Neural cell (in vitro differentiated cells): ENCODE results near the gene UBE2V1. TPM values are rescaled to one million over a fixed set of nuclear protein-coding genes. Genes with fewer than 3 reads are reported as not detected.

Experiments used
- H2AFZ ChIP-seq: fragments of 200-600, 300-800 bp; sonication (generic), shearing (Covaris generic); 2 replicates; pipeline ENCODE4 v1.6.0; 2014; ENCODE audit warnings: low read depth, mild to moderate bottlenecking, antibody characterized with exemption, low read length, moderate library complexity
- H3F3A ChIP-seq: fragments of 200-600 bp; shearing (Covaris generic); 2 replicates; pipeline ENCODE4 v1.6.1; 2016; ENCODE audit warnings: mild to moderate bottlenecking, moderate library complexity, mixed read lengths, antibody characterized with exemption, low read length; ENCODE audit not compliant: insufficient read depth, poor library complexity, severe bottlenecking
- H3K27ac ChIP-seq: fragments of 200-600, 300-800 bp; sonication (generic), shearing (Covaris generic); 2 replicates; pipeline ENCODE4 v1.5.1; 2014; ENCODE audit warnings: mild to moderate bottlenecking, low read length, moderate library complexity
- H3K27me3 ChIP-seq: fragments of 300-800, 200-600 bp; sonication (generic), shearing (Covaris generic); 2 replicates; pipeline ENCODE4 v1.6.0; 2014; ENCODE audit warnings: mild to moderate bottlenecking, low read depth, low read length, moderate library complexity; ENCODE audit not compliant: insufficient read depth
- H3K36me3 ChIP-seq: fragments of 300-800, 200-600 bp; sonication (generic), shearing (Covaris generic); 2 replicates; pipeline ENCODE4 v1.5.1; 2014; ENCODE audit warnings: mild to moderate bottlenecking, antibody characterized with exemption, low read length, moderate library complexity; ENCODE audit not compliant: insufficient read depth
- H3K4me2 ChIP-seq: fragments of 300-800, 200-600 bp; sonication (generic), shearing (Covaris generic); 2 replicates; pipeline ENCODE4 v1.6.0; 2014; ENCODE audit warnings: mild to moderate bottlenecking, low read length
- H3K4me3 ChIP-seq: fragments of 300-800, 200-600 bp; sonication (generic), shearing (Covaris generic); 2 replicates; pipeline ENCODE4 v1.5.1; 2014; ENCODE audit warnings: mild to moderate bottlenecking, low read length, moderate library complexity
- H3K79me2 ChIP-seq: fragments of 200-600 bp; shearing (Covaris generic); replicated peaks from 2 replicates; pipeline ENCODE4 v1.6.0; 2014; ENCODE audit warnings: mild to moderate bottlenecking, low read length, moderate library complexity; ENCODE audit not compliant: insufficient read depth
- H3K9ac ChIP-seq: fragments of 300-800, 200-600 bp; sonication (generic), shearing (Covaris generic); 2 replicates; pipeline ENCODE4 v1.6.1; 2016; ENCODE audit warnings: mild to moderate bottlenecking, low read length, mixed read lengths
- H3K9me2 ChIP-seq: fragments of 200-600 bp; shearing (Covaris generic); 2 replicates; pipeline ENCODE4 v1.6.1; 2016; ENCODE audit warnings: mild to moderate bottlenecking, low read length, mixed read lengths; ENCODE audit not compliant: insufficient read depth
- H3K9me3 ChIP-seq: fragments of 200-600, 300-800 bp; sonication (generic), shearing (Covaris generic); 2 replicates; pipeline ENCODE4 v1.6.1; 2016; ENCODE audit warnings: mild to moderate bottlenecking, mixed run types, low read length, moderate library complexity, mixed read lengths
- H4K20me1 ChIP-seq: fragments of 200-600 bp; shearing (Covaris generic); 2 replicates; pipeline ENCODE4 v1.6.1; 2016; ENCODE audit warnings: mild to moderate bottlenecking, mixed run types; ENCODE audit not compliant: insufficient read depth
- EP300 ChIP-seq: fragments of 450-650 bp; conservative IDR thresholded peaks from 2 replicates; pipeline ENCODE4 v1.6.1; 2014; ENCODE audit warnings: antibody characterized with exemption, mild to moderate bottlenecking, moderate library complexity; ENCODE audit not compliant: poor library complexity, severe bottlenecking
- EZH2 ChIP-seq: fragments of 200-600, 300-800 bp; shearing (Covaris generic), sonication (generic); IDR thresholded peaks from 2 replicates; pipeline ENCODE4 v1.6.1; 2014; ENCODE audit warnings: antibody characterized with exemption, low read length, borderline replicate concordance, mild to moderate bottlenecking; ENCODE audit not compliant: insufficient read depth, poor library complexity, severe bottlenecking
- MXI1 ChIP-seq: fragments of 450-650 bp; conservative IDR thresholded peaks from 2 replicates; pipeline ENCODE4 v1.6.1; 2014; ENCODE audit warnings: antibody characterized with exemption, mild to moderate bottlenecking; ENCODE audit not compliant: poor library complexity, severe bottlenecking
- POLR2AphosphoS5 ChIP-seq: IDR thresholded peaks from 2 replicates; pipeline ENCODE4 v1.6.1; 2012
- RAD21 ChIP-seq: fragments of 450-650 bp; conservative IDR thresholded peaks from 2 replicates; pipeline ENCODE4 v1.6.1; 2014; ENCODE audit warnings: antibody characterized with exemption, mild to moderate bottlenecking, moderate library complexity
- SMC3 ChIP-seq: fragments of 450-650 bp; conservative IDR thresholded peaks from 2 replicates; pipeline ENCODE4 v1.6.1; 2014; ENCODE audit warnings: antibody characterized with exemption, mild to moderate bottlenecking, moderate library complexity; ENCODE audit not compliant: poor library complexity
- TAF1 ChIP-seq: IDR thresholded peaks from 2 replicates; pipeline ENCODE4 v1.6.1; 2012; ENCODE audit warnings: low read depth
- polyA plus RNA-seq: library from polyadenylated mRNA; depleted of rRNA; stranded (reverse); fragments of >200 nt; gene quantifications from 2 replicates; pipeline ENCODE4 v1.2.3, GENCODE V29; 2014
- TF ChIP-seq, protein P1 (sequence below): IDR thresholded peaks from 2 replicates; pipeline ENCODE4 v1.6.1; 2012; ENCODE audit warnings: borderline replicate concordance
- TF ChIP-seq, protein P2 (sequence below): fragments of 450-650 bp; IDR thresholded peaks from 2 replicates; pipeline ENCODE4 v1.5.1; 2014; ENCODE audit warnings: antibody characterized with exemption, mild to moderate bottlenecking, moderate library complexity; ENCODE audit not compliant: poor library complexity, severe bottlenecking

UBE2V1 gene
- polyA plus RNA-seq, 1 donor from 2014 or later: 34.4 TPM

DNA sequence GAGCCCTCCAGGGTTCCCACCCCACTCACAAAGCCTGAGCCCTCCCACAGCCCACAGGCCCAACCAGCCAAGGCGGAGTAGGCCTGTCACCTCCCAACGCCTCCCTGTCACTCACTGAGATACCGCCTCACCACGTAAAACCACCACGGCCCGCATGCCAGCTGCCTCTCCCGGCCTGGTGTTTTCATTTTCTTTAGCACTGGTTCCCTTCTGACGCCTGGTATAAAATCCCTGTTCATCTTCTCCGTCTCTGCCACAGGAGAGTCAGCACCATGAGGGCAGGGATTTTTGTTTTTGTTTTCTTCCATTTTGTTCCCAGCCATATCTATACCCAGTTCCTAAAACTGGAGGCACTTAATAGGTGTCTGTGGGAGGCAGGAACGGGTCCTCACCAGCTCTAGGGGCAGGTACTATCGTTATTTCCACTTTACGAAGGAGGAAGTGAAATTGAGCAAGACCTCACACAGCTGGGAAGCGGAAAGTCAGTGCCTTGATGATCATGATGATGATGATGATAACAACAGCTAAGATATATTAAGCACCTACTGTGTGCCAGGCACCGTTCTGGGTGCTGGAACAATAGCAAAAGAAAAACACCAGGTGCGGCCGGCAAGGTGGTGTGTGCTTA lies 71.6 kb downstream of the UBE2V1 start:
- H3K9ac ChIP-seq: no peak overlapping the region
- TF ChIP-seq EZH2 (no peak), RAD21 (no peak), MXI1 (no peak), EP300 (no peak), SMC3 (no peak), POLR2AphosphoS5 (no peak), TAF1 (no peak)
- TF ChIP-seq, protein P1, sequence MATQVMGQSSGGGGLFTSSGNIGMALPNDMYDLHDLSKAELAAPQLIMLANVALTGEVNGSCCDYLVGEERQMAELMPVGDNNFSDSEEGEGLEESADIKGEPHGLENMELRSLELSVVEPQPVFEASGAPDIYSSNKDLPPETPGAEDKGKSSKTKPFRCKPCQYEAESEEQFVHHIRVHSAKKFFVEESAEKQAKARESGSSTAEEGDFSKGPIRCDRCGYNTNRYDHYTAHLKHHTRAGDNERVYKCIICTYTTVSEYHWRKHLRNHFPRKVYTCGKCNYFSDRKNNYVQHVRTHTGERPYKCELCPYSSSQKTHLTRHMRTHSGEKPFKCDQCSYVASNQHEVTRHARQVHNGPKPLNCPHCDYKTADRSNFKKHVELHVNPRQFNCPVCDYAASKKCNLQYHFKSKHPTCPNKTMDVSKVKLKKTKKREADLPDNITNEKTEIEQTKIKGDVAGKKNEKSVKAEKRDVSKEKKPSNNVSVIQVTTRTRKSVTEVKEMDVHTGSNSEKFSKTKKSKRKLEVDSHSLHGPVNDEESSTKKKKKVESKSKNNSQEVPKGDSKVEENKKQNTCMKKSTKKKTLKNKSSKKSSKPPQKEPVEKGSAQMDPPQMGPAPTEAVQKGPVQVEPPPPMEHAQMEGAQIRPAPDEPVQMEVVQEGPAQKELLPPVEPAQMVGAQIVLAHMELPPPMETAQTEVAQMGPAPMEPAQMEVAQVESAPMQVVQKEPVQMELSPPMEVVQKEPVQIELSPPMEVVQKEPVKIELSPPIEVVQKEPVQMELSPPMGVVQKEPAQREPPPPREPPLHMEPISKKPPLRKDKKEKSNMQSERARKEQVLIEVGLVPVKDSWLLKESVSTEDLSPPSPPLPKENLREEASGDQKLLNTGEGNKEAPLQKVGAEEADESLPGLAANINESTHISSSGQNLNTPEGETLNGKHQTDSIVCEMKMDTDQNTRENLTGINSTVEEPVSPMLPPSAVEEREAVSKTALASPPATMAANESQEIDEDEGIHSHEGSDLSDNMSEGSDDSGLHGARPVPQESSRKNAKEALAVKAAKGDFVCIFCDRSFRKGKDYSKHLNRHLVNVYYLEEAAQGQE: no peak
- TF ChIP-seq, protein P2, sequence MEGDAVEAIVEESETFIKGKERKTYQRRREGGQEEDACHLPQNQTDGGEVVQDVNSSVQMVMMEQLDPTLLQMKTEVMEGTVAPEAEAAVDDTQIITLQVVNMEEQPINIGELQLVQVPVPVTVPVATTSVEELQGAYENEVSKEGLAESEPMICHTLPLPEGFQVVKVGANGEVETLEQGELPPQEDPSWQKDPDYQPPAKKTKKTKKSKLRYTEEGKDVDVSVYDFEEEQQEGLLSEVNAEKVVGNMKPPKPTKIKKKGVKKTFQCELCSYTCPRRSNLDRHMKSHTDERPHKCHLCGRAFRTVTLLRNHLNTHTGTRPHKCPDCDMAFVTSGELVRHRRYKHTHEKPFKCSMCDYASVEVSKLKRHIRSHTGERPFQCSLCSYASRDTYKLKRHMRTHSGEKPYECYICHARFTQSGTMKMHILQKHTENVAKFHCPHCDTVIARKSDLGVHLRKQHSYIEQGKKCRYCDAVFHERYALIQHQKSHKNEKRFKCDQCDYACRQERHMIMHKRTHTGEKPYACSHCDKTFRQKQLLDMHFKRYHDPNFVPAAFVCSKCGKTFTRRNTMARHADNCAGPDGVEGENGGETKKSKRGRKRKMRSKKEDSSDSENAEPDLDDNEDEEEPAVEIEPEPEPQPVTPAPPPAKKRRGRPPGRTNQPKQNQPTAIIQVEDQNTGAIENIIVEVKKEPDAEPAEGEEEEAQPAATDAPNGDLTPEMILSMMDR: no peak
- H3K36me3 ChIP-seq: no peaks in the 10 kb centered on the region
- H3K27me3 ChIP-seq: no peaks in the 10 kb centered on the region
- H3K9me3 ChIP-seq: no peaks in the 10 kb centered on the region
- no peak overlapping the region for H3K4me2 ChIP-seq
- no peaks in the 10 kb centered on the region for H3K79me2 ChIP-seq
- no peak overlapping the region for H3K27ac ChIP-seq
- no peaks in the 10 kb centered on the region for H3F3A ChIP-seq
- H3K9me2 ChIP-seq: no peaks in the 10 kb centered on the region
- H4K20me1 ChIP-seq: no peaks in the 10 kb centered on the region
- no peak overlapping the region for H2AFZ ChIP-seq
- no peak overlapping the region for H3K4me3 ChIP-seq

DNA sequence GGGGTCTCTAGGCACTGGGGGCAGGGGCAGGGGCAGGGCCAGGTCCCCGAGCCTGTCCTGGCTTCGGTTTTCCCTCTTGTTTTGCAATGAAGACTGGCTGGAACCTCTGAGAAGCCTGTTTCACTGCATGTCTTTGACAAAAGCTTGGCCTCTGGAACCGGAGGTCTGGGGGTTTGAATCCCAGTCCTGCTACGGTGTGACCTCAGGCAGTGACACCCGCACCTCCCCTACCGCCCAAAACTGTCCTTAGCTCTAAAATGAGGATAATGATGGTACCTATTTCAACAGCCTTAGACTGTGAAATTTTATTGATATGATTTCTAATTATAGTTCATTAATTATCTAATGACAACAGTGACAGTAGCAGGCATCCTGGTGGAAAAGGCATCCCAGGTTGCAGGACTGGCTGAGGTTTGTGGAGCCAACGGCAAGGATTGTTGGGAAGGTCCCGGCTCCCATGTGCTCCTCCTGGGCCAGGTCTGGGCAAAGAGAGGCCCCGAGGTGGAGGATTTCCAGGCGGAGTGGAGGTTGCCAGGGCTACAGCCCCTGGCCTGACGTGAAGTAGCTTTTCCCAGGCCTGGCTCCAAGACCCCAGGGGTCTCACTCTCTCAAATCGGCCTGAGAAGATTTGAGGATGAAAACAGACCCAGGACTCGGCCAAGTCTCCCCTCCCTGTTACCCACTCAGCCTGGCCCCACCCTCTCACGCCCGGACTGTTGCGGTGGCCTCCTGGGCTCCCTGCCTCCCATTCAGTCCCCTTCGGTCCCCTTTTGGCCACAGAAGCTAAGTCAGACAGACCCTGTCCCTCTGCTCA lies 72.3 kb downstream of the UBE2V1 start:
- Histone ChIP-seq H3K27ac (no peak overlapping the region), H3K4me3 (no peak overlapping the region), H3K9me3 (no peaks in the 10 kb centered on the region), H3K9me2 (no peaks in the 10 kb centered on the region), H3K9ac (no peak overlapping the region), H3K27me3 (no peaks in the 10 kb centered on the region), H2AFZ (no peak overlapping the region), H4K20me1 (no peaks in the 10 kb centered on the region), H3K36me3 (no peaks in the 10 kb centered on the region), H3K4me2 (no peak overlapping the region), H3K79me2 (no peaks in the 10 kb centered on the region), H3F3A (no peaks in the 10 kb centered on the region)
- TF ChIP-seq EP300: no peak
- TF ChIP-seq TAF1: no peak
- TF ChIP-seq RAD21: no peak
- no peak for TF ChIP-seq SMC3
- TF ChIP-seq POLR2AphosphoS5: no peak
- TF ChIP-seq, protein P2: no peak
- TF ChIP-seq, protein P1: no peak
